H9 (cell line): Measurements from ENCODE around the gene FAM114A1. TPM values are rescaled to one million over a fixed set of nuclear protein-coding genes. Genes with fewer than 3 reads are reported as not detected.

ENCODE experiments used
- DNase-seq: peaks from one replicate; pipeline ENCODE4 v3.0.0-alpha.2; 2017
- H2AFZ ChIP-seq: one replicate; pipeline ENCODE4 v1.6.1; 2013; ENCODE audit warnings: mild to moderate bottlenecking, low read length, control low read depth, moderate library complexity
- H2AK5ac ChIP-seq: 2 replicates; pipeline ENCODE4 v1.6.1; 2013; ENCODE audit warnings: low read length, control low read depth, mixed read lengths; ENCODE audit not compliant: insufficient read length
- H2BK120ac ChIP-seq: one replicate; pipeline ENCODE4 v1.6.1; 2013; ENCODE audit warnings: low read depth, mild to moderate bottlenecking, low read length, control low read depth, inconsistent platforms; ENCODE audit not compliant: poor library complexity, severe bottlenecking
- H2BK12ac ChIP-seq: 2 replicates; pipeline ENCODE4 v1.6.1; 2013; ENCODE audit warnings: low read length, control low read depth, mixed read lengths, low read depth; ENCODE audit not compliant: insufficient read length
- H2BK15ac ChIP-seq: 2 replicates; pipeline ENCODE4 v1.6.1; 2013; ENCODE audit warnings: low read depth, low read length, control low read depth
- H2BK20ac ChIP-seq: one replicate; pipeline ENCODE4 v1.6.1; 2013; ENCODE audit warnings: low read depth, mild to moderate bottlenecking, low read length, control low read depth, inconsistent platforms; ENCODE audit not compliant: poor library complexity, severe bottlenecking
- H2BK5ac ChIP-seq: 2 replicates; pipeline ENCODE4 v1.6.1; 2013; ENCODE audit warnings: low read length, control low read depth, mixed read lengths; ENCODE audit not compliant: insufficient read length
- H3K14ac ChIP-seq: 2 replicates; pipeline ENCODE4 v1.6.1; 2013; ENCODE audit warnings: low read length, control low read depth; ENCODE audit not compliant: insufficient read depth
- H3K18ac ChIP-seq: 2 replicates; pipeline ENCODE4 v1.6.1; 2013; ENCODE audit warnings: low read depth, mild to moderate bottlenecking, mixed read lengths, low read length, control low read depth; ENCODE audit not compliant: insufficient read length
- H3K23ac ChIP-seq: 2 replicates; pipeline ENCODE4 v1.6.1; 2013; ENCODE audit warnings: low read length, control low read depth, mixed read lengths, low read depth; ENCODE audit not compliant: insufficient read length
- H3K23me2 ChIP-seq: 2 replicates; pipeline ENCODE4 v1.6.1; 2013; ENCODE audit warnings: low read depth, mild to moderate bottlenecking, mixed read lengths, low read length, control low read depth; ENCODE audit not compliant: insufficient read length, poor library complexity, severe bottlenecking
- H3K27ac ChIP-seq: 2 replicates; pipeline ENCODE4 v1.5.1; 2013; ENCODE audit warnings: low read length, control low read depth, mixed read lengths, low read depth; ENCODE audit not compliant: insufficient read length
- H3K27me3 ChIP-seq: 2 replicates; pipeline ENCODE4 v1.6.1; 2013; ENCODE audit warnings: low read length, control low read depth, inconsistent platforms; ENCODE audit not compliant: insufficient read depth
- H3K4ac ChIP-seq: 2 replicates; pipeline ENCODE4 v1.6.1; 2013; ENCODE audit warnings: low read depth, mild to moderate bottlenecking, control low read depth, inconsistent platforms, low read length, moderate library complexity
- H3K4me1 ChIP-seq: 2 replicates; pipeline ENCODE4 v1.6.1; 2013; ENCODE audit warnings: low read length, control low read depth, inconsistent platforms; ENCODE audit not compliant: insufficient read depth
- H3K4me2 ChIP-seq: 2 replicates; pipeline ENCODE4 v1.6.1; 2013; ENCODE audit warnings: low read length, control low read depth, mixed read lengths; ENCODE audit not compliant: insufficient read length, insufficient read depth
- H3K56ac ChIP-seq: 2 replicates; pipeline ENCODE4 v1.6.1; 2013; ENCODE audit warnings: low read depth, mild to moderate bottlenecking, mixed read lengths, low read length, control low read depth; ENCODE audit not compliant: insufficient read length
- H3K79me1 ChIP-seq: 2 replicates; pipeline ENCODE4 v1.6.1; 2013; ENCODE audit warnings: low read depth, mild to moderate bottlenecking, moderate library complexity, low read length, control low read depth, inconsistent platforms; ENCODE audit not compliant: insufficient read depth, poor library complexity, severe bottlenecking
- H3K79me2 ChIP-seq: 2 replicates; pipeline ENCODE4 v1.6.1; 2013; ENCODE audit warnings: low read length, control low read depth, inconsistent platforms; ENCODE audit not compliant: insufficient read depth
- H3K9ac ChIP-seq: 2 replicates; pipeline ENCODE4 v1.6.1; 2013; ENCODE audit warnings: low read length, control low read depth, mixed read lengths; ENCODE audit not compliant: insufficient read length; ENCODE audit errors: extremely low read depth
- H3K9me3 ChIP-seq: one replicate; pipeline ENCODE4 v1.6.1; 2013; ENCODE audit warnings: low read depth, low read length, inconsistent platforms; ENCODE audit not compliant: control insufficient read depth
- H3T11ph ChIP-seq: one replicate; pipeline ENCODE4 v1.6.1; 2013; ENCODE audit warnings: mild to moderate bottlenecking, low read length, control low read depth, inconsistent platforms
- H4K20me1 ChIP-seq: one replicate; pipeline ENCODE4 v1.6.1; 2013; ENCODE audit not compliant: control insufficient read depth, insufficient read length, insufficient read depth
- H4K5ac ChIP-seq: 2 replicates; pipeline ENCODE4 v1.6.1; 2013; ENCODE audit warnings: low read depth, mild to moderate bottlenecking, mixed read lengths, low read length, control low read depth; ENCODE audit not compliant: insufficient read length
- H4K8ac ChIP-seq: replicated peaks from 2 replicates; pipeline ENCODE4 v1.6.1; 2013; ENCODE audit warnings: low read length, control low read depth, mixed read lengths, low read depth; ENCODE audit not compliant: insufficient read length
- H4K91ac ChIP-seq: 2 replicates; pipeline ENCODE4 v1.6.1; 2013; ENCODE audit warnings: low read depth, mild to moderate bottlenecking, moderate library complexity, mixed read lengths, low read length, control low read depth; ENCODE audit not compliant: insufficient read length
- H3K27ac Mint-ChIP-seq, 3 experiments: 2 replicates in 2 of 3; 3 replicates in 1 of 3; pipeline ENCODE4 v1.8.0; 2020 to 2021; ENCODE audit warnings: mixed read lengths in 3 of 3, mild to moderate bottlenecking in 1 of 3, moderate library complexity in 1 of 3
- H3K27me3 Mint-ChIP-seq: 2 replicates; pipeline ENCODE4 v1.8.0; 2021; ENCODE audit warnings: low read depth, mild to moderate bottlenecking, moderate library complexity, mixed read lengths
- H3K36me3 Mint-ChIP-seq, 3 experiments: 2 replicates in 2 of 3; 3 replicates in 1 of 3; pipeline ENCODE4 v1.8.0; 2020 to 2021; ENCODE audit warnings: low read depth in 3 of 3, mixed read lengths in 3 of 3; ENCODE audit not compliant: insufficient read depth in 1 of 3
- H3K4me1 Mint-ChIP-seq, 2 experiments: 2 replicates each; pipeline ENCODE4 v1.8.0; 2020; ENCODE audit warnings: mixed read lengths in 2 of 2
- H3K4me3 Mint-ChIP-seq, 2 experiments: 2 replicates in 1 of 2; 3 replicates in 1 of 2; pipeline ENCODE4 v1.8.0; 2020 to 2021; ENCODE audit warnings: mild to moderate bottlenecking in 2 of 2, mixed read lengths in 2 of 2, moderate library complexity in 1 of 2
- H3K9me3 Mint-ChIP-seq, 2 experiments: 2 replicates in 1 of 2; 3 replicates in 1 of 2; pipeline ENCODE4 v1.8.0; 2020; ENCODE audit warnings: mild to moderate bottlenecking in 2 of 2, mixed read lengths in 2 of 2, moderate library complexity in 1 of 2
- total RNA-seq: library from RNA; stranded (reverse); gene quantifications from 2 replicates; pipeline ENCODE4 v1.2.1, GENCODE V29; 2021
- TF ChIP-seq, protein P1 (sequence below): fragments of 200-600 bp; sonication (generic); conservative IDR thresholded peaks from 3 replicates; pipeline ENCODE4 v1.8.0; 2021; ENCODE audit warnings: antibody characterized with exemption, mild to moderate bottlenecking

FAM114A1 gene
- total RNA-seq, 1 experiment from 2014 or later: 9.9 TPM

DNA sequence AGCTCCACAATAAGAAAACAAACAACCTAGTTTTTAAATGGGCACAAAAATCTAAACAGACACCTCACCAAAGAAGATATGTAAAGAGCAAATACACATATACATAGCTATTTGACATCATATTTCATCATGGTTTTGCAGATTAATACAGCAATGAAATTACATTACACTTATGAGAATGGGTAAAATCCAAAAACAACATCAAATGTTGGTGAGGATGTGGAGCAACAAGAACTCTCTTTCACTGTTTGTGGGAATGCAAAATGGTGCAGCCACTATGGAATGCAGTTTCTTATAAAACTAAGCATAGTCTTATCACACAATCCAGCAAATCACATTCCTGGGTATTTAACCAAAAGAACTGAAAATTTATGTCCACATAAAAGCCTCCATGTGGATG, 36.0 kb upstream of the FAM114A1 start:
- Histone ChIP-seq H2BK15ac (no peak overlapping the region), H3K79me2 (no peaks in the 10 kb centered on the region), H2BK12ac (no peak overlapping the region), H3K23me2 (no peaks in the 10 kb centered on the region), H4K91ac (no peak overlapping the region), H3K4me2 (no peak overlapping the region), H3K56ac (no peak overlapping the region), H3K18ac (no peak overlapping the region), H2AFZ (no peak overlapping the region), H4K5ac (no peak overlapping the region), H3K23ac (no peak overlapping the region), H2BK5ac (no peak overlapping the region), H3K27ac (no peak overlapping the region), H3K9me3 (no peaks in the 10 kb centered on the region), H3K9ac (no peak overlapping the region), H3K4me1 (no peaks in the 10 kb centered on the region), H3K27me3 (no peaks in the 10 kb centered on the region), H3K79me1 (no peaks in the 10 kb centered on the region), H3K4ac (no peak overlapping the region), H3T11ph (no peak overlapping the region), H2BK20ac (no peak overlapping the region), H4K8ac (no peak overlapping the region), H3K14ac (no peak overlapping the region), H2AK5ac (no peak overlapping the region), H4K20me1 (no peaks in the 10 kb centered on the region), H2BK120ac (no peak overlapping the region)
- TF ChIP-seq, protein P1, sequence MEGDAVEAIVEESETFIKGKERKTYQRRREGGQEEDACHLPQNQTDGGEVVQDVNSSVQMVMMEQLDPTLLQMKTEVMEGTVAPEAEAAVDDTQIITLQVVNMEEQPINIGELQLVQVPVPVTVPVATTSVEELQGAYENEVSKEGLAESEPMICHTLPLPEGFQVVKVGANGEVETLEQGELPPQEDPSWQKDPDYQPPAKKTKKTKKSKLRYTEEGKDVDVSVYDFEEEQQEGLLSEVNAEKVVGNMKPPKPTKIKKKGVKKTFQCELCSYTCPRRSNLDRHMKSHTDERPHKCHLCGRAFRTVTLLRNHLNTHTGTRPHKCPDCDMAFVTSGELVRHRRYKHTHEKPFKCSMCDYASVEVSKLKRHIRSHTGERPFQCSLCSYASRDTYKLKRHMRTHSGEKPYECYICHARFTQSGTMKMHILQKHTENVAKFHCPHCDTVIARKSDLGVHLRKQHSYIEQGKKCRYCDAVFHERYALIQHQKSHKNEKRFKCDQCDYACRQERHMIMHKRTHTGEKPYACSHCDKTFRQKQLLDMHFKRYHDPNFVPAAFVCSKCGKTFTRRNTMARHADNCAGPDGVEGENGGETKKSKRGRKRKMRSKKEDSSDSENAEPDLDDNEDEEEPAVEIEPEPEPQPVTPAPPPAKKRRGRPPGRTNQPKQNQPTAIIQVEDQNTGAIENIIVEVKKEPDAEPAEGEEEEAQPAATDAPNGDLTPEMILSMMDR: no peak
- Mint-ChIP-seq H3K9me3 (peaks cover 0 to 8% of the 10 kb centered on the region in 2 experiments; a peak in 3 of 5 replicates), H3K27ac (no peak overlapping the region), H3K27me3 (no peaks in the 10 kb centered on the region), H3K36me3 (no peaks in the 10 kb centered on the region; a peak in 2 of 7 replicates), H3K4me3 (no peak overlapping the region), H3K4me1 (no peaks in the 10 kb centered on the region)
- DNase-seq: no peak
